Fibroblast of skin of abdomen (primary cell): ENCODE data around the gene FRK.
"Not testable (repeated sequence)": the region's sequence is repeated elsewhere in the genome, so short reads cannot be mapped to it uniquely, and the experiment has no call there.

Source experiments
- DNase-seq: peaks from one replicate; pipeline ENCODE4 v3.0.0-alpha.2; 2013

FRK gene

GRCh38 chr6:116003668-116004067 lies 57.0 kb downstream of the FRK start:
- no peak for DNase-seq

GRCh38 chr6:116002756-116003155 lies 57.9 kb downstream of the FRK start:
- DNase-seq: no peak

- no peak for DNase-seq
These were observed 61.5 kb downstream of the FRK start for GRCh38 chr6:115999235-115999634.

GRCh38 chr6:115997990-115998585 lies 62.6 kb downstream of the FRK start:
- DNase-seq: no peak

GRCh38 chr6:115986026-115986425 lies 74.7 kb downstream of the FRK start:
- DNase-seq: no peak

GRCh38 chr6:115984809-115985208 lies 75.9 kb downstream of the FRK start:
- DNase-seq: no peak

GRCh38 chr6:115983998-115984397 lies 76.7 kb downstream of the FRK start:
- no peak for DNase-seq

GRCh38 chr6:115982453-115982852 lies 78.2 kb downstream of the FRK start:
- no peak for DNase-seq

GRCh38 chr6:115977220-115977619 lies 83.5 kb downstream of the FRK start:
- no peak for DNase-seq

- no peak for DNase-seq
These were observed 84.3 kb downstream of the FRK start for GRCh38 chr6:115976321-115976870.

- DNase-seq: no peak
These were observed 88.0 kb downstream of the FRK start for GRCh38 chr6:115972679-115973078.

- no peak for DNase-seq
These were observed 88.9 kb downstream of the FRK start for GRCh38 chr6:115971785-115972184.

- DNase-seq: peak; percentile 63
These were observed 90.8 kb downstream of the FRK start for GRCh38 chr6:115969930-115970273.

GRCh38 chr6:115969207-115969929 lies 91.3 kb downstream of the FRK start:
- peak; percentile 3 for DNase-seq

- DNase-seq: not testable (repeated sequence)
These were observed 100.4 kb downstream of the FRK start for GRCh38 chr6:115960286-115960685.

- no peak for DNase-seq
These were observed 101.7 kb downstream of the FRK start for GRCh38 chr6:115958958-115959357.

- DNase-seq: no peak
These were observed 106.0 kb downstream of the FRK start for GRCh38 chr6:115954740-115955139.

- no peak for DNase-seq
These were observed 111.9 kb downstream of the FRK start for GRCh38 chr6:115948751-115949150.

- no peak for DNase-seq
These were observed 112.6 kb downstream of the FRK start for GRCh38 chr6:115947966-115948541.

- DNase-seq: no peak
These were observed 114.9 kb downstream of the FRK start for GRCh38 chr6:115945812-115946211.

GRCh38 chr6:115945306-115945705 lies 115.4 kb downstream of the FRK start:
- DNase-seq: no peak

GRCh38 chr6:115944829-115945228 lies 115.9 kb downstream of the FRK start:
- DNase-seq: not testable (repeated sequence)

- not testable (repeated sequence) for DNase-seq
These were observed 123.2 kb downstream of the FRK start for GRCh38 chr6:115937502-115937901.

- no peak for DNase-seq
These were observed 125.3 kb downstream of the FRK start for GRCh38 chr6:115935361-115935760.
